HEK293T (cell line): ENCODE measurements around the gene C4orf51.

ENCODE experiments used
- CTCF ChIA-PET: fragments of 350-600 bp; formaldehyde crosslinking; extraction: SDS; loops from one replicate; lab custom pipeline; 2021; ENCODE audit warnings: antibody characterized with exemption, inconsistent platforms; lab: Yijun Ruan, JAX
- POLR2A ChIA-PET: fragments of 350-600 bp; formaldehyde crosslinking; extraction: SDS; loops from one replicate; lab custom pipeline; 2020; ENCODE audit warnings: antibody characterized with exemption, inconsistent platforms; lab: Yijun Ruan, JAX
- DNase-seq: peaks from one replicate; pipeline ENCODE4 v3.0.0; 2012; ENCODE audit warnings: mixed read lengths; ENCODE audit errors: extremely low spot score
- ARNT ChIP-seq: fragments of 450-650 bp; IDR thresholded peaks from 2 replicates; pipeline ENCODE4 v1.6.1; 2017; ENCODE audit warnings: mild to moderate bottlenecking
- BHLHE40 ChIP-seq: fragments of 450-650 bp; IDR thresholded peaks from 2 replicates; pipeline ENCODE4 v1.6.1; 2016; ENCODE audit warnings: mild to moderate bottlenecking, moderate library complexity, borderline replicate concordance
- CTBP1 ChIP-seq: fragments of 450-650 bp; IDR thresholded peaks from 2 replicates; pipeline ENCODE4 v1.6.1; 2016; ENCODE audit warnings: borderline replicate concordance
- ELF4 ChIP-seq: fragments of 450-650 bp; IDR thresholded peaks from 2 replicates; pipeline ENCODE4 v1.6.1; 2017; ENCODE audit warnings: antibody characterized with exemption
- FOXA1 ChIP-seq: fragments of 450-650 bp; IDR thresholded peaks from 2 replicates; pipeline ENCODE4 v1.6.1; 2016; ENCODE audit warnings: mild to moderate bottlenecking
- FOXK2 ChIP-seq: fragments of 450-650 bp; IDR thresholded peaks from 2 replicates; pipeline ENCODE4 v1.6.1; 2016; ENCODE audit warnings: mild to moderate bottlenecking
- FOXM1 ChIP-seq: fragments of 450-650 bp; IDR thresholded peaks from 2 replicates; pipeline ENCODE4 v1.6.1; 2017; ENCODE audit warnings: mild to moderate bottlenecking, borderline replicate concordance
- HDGF ChIP-seq: fragments of 450-650 bp; IDR thresholded peaks from 2 replicates; pipeline ENCODE4 v1.6.1; 2017; ENCODE audit warnings: antibody characterized with exemption, borderline replicate concordance
- L3MBTL2 ChIP-seq: fragments of 450-650 bp; conservative IDR thresholded peaks from 2 replicates; pipeline ENCODE4 v1.6.1; 2016; ENCODE audit warnings: mild to moderate bottlenecking
- LEF1 ChIP-seq: fragments of 450-650 bp; IDR thresholded peaks from 2 replicates; pipeline ENCODE4 v1.6.1; 2017; ENCODE audit warnings: mild to moderate bottlenecking, borderline replicate concordance
- NFRKB ChIP-seq: fragments of 450-650 bp; IDR thresholded peaks from 2 replicates; pipeline ENCODE4 v1.6.1; 2016; ENCODE audit warnings: mild to moderate bottlenecking, moderate library complexity
- PKNOX1 ChIP-seq: fragments of 450-650 bp; IDR thresholded peaks from 2 replicates; pipeline ENCODE4 v1.6.1; 2016
- SP1 ChIP-seq: fragments of 450-650 bp; IDR thresholded peaks from 2 replicates; pipeline ENCODE4 v1.6.1; 2017
- SUZ12 ChIP-seq: fragments of 450-650 bp; IDR thresholded peaks from 2 replicates; pipeline ENCODE4 v1.6.1; 2016; ENCODE audit warnings: mild to moderate bottlenecking
- TARDBP ChIP-seq: fragments of 450-650 bp; IDR thresholded peaks from 2 replicates; pipeline ENCODE4 v1.6.1; 2016
- ZNF384 ChIP-seq: fragments of 450-650 bp; IDR thresholded peaks from 2 replicates; pipeline ENCODE4 v1.6.1; 2016

C4orf51 gene

GRCh38 chr4:145760176-145760575 is 80.2 kb downstream of the C4orf51 start:
- ChIA-PET POLR2A (no interaction called here), CTCF (no interaction called here)
- DNase-seq, result no peak
- no peak for TF ChIP-seq HDGF
- no peak for TF ChIP-seq ELF4
- TF ChIP-seq ZNF384, result no peak
- TF ChIP-seq BHLHE40, result no peak
- no peak for TF ChIP-seq TARDBP
- TF ChIP-seq FOXK2, result no peak
- TF ChIP-seq LEF1, result no peak
- no peak for TF ChIP-seq FOXM1
- TF ChIP-seq NFRKB, result no peak
- TF ChIP-seq FOXA1, result no peak
- no peak for TF ChIP-seq PKNOX1
- TF ChIP-seq CTBP1, result no peak
- no peak for TF ChIP-seq SP1
- TF ChIP-seq L3MBTL2, result no peak
- TF ChIP-seq SUZ12, result no peak
- TF ChIP-seq ARNT, result no peak

GRCh38 chr4:145760961-145761929 is 81.3 kb downstream of the C4orf51 start:
- DNase-seq, result no peak
- ChIA-PET POLR2A (no interaction called here), CTCF (no interaction called here)
- TF ChIP-seq HDGF (no peak), ARNT (no peak), BHLHE40 (no peak), ZNF384 (no peak), NFRKB (no peak), LEF1 (no peak)

GRCh38 chr4:145762719-145763118 is 82.8 kb downstream of the C4orf51 start:
- TF ChIP-seq NFRKB (no peak), SP1 (no peak), HDGF (no peak), TARDBP (no peak), ARNT (no peak), FOXM1 (no peak), ELF4 (no peak), PKNOX1 (no peak), FOXA1 (no peak), SUZ12 (no peak), LEF1 (no peak), FOXK2 (no peak), L3MBTL2 (no peak), ZNF384 (no peak), CTBP1 (no peak), BHLHE40 (no peak)
- ChIA-PET POLR2A (no interaction called here), CTCF (no interaction called here)
- DNase-seq, result no peak

- ChIA-PET POLR2A (no interaction called here), CTCF (no interaction called here)
- TF ChIP-seq SP1 (no peak), L3MBTL2 (no peak), ARNT (no peak), TARDBP (no peak), SUZ12 (no peak), ELF4 (no peak), ZNF384 (no peak), LEF1 (no peak), CTBP1 (no peak), HDGF (no peak), FOXA1 (no peak), FOXK2 (no peak), FOXM1 (no peak), PKNOX1 (no peak)
- no peak for DNase-seq
These were observed 83.5 kb downstream of the C4orf51 start for GRCh38 chr4:145763399-145763798.

- TF ChIP-seq NFRKB, result no peak
- TF ChIP-seq PKNOX1, result no peak
- no peak for TF ChIP-seq SP1
- no peak for TF ChIP-seq LEF1
- no peak for TF ChIP-seq FOXA1
- no peak for TF ChIP-seq BHLHE40
- TF ChIP-seq L3MBTL2, result no peak
- TF ChIP-seq ELF4, result no peak
- TF ChIP-seq ZNF384, result no peak
- TF ChIP-seq FOXK2, result no peak
- TF ChIP-seq TARDBP, result no peak
- TF ChIP-seq CTBP1, result no peak
- TF ChIP-seq FOXM1, result no peak
- no peak for TF ChIP-seq SUZ12
- no peak for TF ChIP-seq HDGF
- ChIA-PET POLR2A (no interaction called here), CTCF (no interaction called here)
These were observed 86.3 kb downstream of the C4orf51 start for GRCh38 chr4:145766273-145766672.

More at GRCh38 chr4:145766273-145766672, 86.3 kb downstream of the C4orf51 start:
- no peak for DNase-seq
